Calu3 (cell line): ENCODE measurements around the gene SEMA3F. TPM values are rescaled to one million over a fixed set of nuclear protein-coding genes. Genes with fewer than 3 reads are reported as not detected.

ENCODE experiments used
- BruUV-seq: library from RNA; stranded (reverse); fragments of 400-500 nt; replicated peaks from 2 replicates; lab custom pipeline; 2021; lab: Mats Ljungman, UMichigan
- CTCF ChIA-PET: fragments of 300-600 bp; sonication (Branson Sonifier 250); formaldehyde crosslinking; loops from one replicate; lab custom pipeline; 2022; ENCODE audit warnings: antibody characterized with exemption; lab: Charles Lee
- DNase-seq: peaks from one replicate; pipeline ENCODE4 v3.0.0; 2022
- H3K27ac Mint-ChIP-seq: one replicate; pipeline ENCODE4 v1.8.0; 2022; ENCODE audit warnings: mixed read lengths; ENCODE audit not compliant: unreplicated experiment
- H3K27me3 Mint-ChIP-seq: one replicate; pipeline ENCODE4 v1.8.0; 2022; ENCODE audit warnings: mixed read lengths; ENCODE audit not compliant: unreplicated experiment
- H3K36me3 Mint-ChIP-seq: one replicate; pipeline ENCODE4 v1.8.0; 2022; ENCODE audit warnings: mild to moderate bottlenecking, moderate library complexity, mixed read lengths; ENCODE audit not compliant: insufficient read depth, unreplicated experiment
- H3K4me1 Mint-ChIP-seq: one replicate; pipeline ENCODE4 v1.8.0; 2022; ENCODE audit warnings: mild to moderate bottlenecking, low read depth, mixed read lengths; ENCODE audit not compliant: unreplicated experiment
- H3K4me3 Mint-ChIP-seq: one replicate; pipeline ENCODE4 v1.8.0; 2022; ENCODE audit warnings: mild to moderate bottlenecking, low read depth, moderate library complexity, mixed read lengths; ENCODE audit not compliant: unreplicated experiment
- H3K9me3 Mint-ChIP-seq: one replicate; pipeline ENCODE4 v1.8.0; 2022; ENCODE audit warnings: low read depth, mixed read lengths; ENCODE audit not compliant: unreplicated experiment
- intact Hi-C: fragments of 100-400 bp; cut with micrococcal nuclease; formaldehyde crosslinking; loops from one replicate; pipeline ENCODE4 v1.10.0; 2022; ENCODE audit not compliant: unreplicated experiment
- total RNA-seq: library from RNA; stranded (reverse); gene quantifications from 2 replicates; pipeline ENCODE4 v1.2.3, GENCODE V29; 2022
- TF ChIP-seq, protein P1 (sequence below): fragments of 200-600 bp; IDR thresholded peaks from one replicate; pipeline ENCODE4 v1.8.0; 2022; ENCODE audit warnings: antibody characterized with exemption; ENCODE audit not compliant: unreplicated experiment

The SEMA3F gene
- total RNA-seq, 1 experiment from 2014 or later = 1.7 TPM

- CTCF ChIA-PET = interaction anchor here (2.4 kb wide), 1 partner anchor 31 kb away, joined by 12 read pairs; no protein-coding TSS in a partner anchor
- intact Hi-C loops = no loop called here
- no peak for DNase-seq
- Mint-ChIP-seq H3K4me1 (no peaks in the 10 kb centered on the region), H3K4me3 (no peak overlapping the region), H3K36me3 (no peaks in the 10 kb centered on the region), H3K27me3 (peaks cover 18% of the 10 kb centered on the region), H3K27ac (no peak overlapping the region), H3K9me3 (no peaks in the 10 kb centered on the region)
- TF ChIP-seq, protein P1, sequence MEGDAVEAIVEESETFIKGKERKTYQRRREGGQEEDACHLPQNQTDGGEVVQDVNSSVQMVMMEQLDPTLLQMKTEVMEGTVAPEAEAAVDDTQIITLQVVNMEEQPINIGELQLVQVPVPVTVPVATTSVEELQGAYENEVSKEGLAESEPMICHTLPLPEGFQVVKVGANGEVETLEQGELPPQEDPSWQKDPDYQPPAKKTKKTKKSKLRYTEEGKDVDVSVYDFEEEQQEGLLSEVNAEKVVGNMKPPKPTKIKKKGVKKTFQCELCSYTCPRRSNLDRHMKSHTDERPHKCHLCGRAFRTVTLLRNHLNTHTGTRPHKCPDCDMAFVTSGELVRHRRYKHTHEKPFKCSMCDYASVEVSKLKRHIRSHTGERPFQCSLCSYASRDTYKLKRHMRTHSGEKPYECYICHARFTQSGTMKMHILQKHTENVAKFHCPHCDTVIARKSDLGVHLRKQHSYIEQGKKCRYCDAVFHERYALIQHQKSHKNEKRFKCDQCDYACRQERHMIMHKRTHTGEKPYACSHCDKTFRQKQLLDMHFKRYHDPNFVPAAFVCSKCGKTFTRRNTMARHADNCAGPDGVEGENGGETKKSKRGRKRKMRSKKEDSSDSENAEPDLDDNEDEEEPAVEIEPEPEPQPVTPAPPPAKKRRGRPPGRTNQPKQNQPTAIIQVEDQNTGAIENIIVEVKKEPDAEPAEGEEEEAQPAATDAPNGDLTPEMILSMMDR = no peak
- BruUV-seq = no TSS peak
Observed at GRCh38 chr3:50195501-50196252, 40.6 kb downstream of the SEMA3F start.

DNA sequence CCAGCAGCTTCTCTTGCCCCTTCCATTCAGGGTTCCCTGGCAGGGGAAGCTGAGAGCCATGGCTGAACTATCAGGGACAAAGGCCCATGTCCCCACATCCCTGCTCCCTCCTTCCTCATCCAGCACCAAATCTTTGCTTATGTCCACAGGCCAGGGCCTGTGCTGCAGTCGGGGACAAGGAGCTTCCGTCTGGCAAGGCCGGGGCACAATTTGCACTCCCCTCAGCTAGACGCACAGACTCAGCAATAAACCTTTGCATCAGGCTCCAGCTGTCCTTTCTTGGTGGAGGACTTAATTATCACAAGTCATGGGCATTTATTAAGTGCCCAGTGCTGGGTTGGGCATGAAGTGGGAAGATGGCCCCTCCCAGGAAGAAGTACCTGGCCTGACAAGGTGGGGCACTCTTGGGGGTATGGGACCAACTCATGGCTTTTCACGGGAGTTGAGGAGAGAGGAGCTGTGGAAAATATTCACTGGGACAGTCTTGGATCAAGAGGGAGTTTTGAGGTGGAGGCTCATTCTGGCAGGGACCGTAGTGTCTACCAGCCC is 41.2 kb downstream of the SEMA3F start:
- no TSS peak for BruUV-seq
- TF ChIP-seq, protein P1 = no peak

DNA sequence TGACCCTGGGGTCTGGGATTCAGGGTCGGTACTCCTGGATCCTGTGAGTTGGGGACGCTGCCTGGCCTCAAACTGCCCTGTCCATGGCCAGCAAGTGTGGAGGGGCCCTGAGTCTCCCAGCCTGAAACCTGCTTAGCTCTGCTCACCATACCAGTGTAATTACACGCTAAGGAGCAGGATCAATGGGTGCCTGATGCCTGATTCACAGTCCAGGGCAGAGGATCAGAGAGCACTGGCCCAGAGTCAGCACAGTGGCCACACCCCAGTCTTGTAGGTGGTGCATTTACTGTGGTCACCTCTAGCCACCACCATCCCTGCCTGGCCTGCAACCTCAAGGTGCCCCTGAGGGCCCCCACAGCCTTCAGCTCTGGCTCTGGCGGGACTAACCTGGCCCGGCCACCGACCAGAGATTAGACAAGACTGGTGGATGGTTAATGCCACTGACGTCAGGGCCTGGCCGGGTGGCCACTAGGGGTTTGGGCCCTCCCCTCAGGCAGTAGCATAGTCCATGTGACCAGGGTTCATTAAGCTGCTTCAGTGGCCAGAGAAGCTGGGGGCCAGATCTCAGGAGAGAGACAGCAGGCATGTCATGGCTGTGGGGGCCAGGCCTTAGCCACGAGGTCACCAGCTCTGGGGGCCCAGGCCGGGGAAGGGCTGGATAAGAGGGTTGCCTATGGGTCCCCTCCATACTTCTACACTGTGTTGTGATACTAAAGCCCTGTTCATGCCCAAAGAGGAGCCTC is 46.6 kb downstream of the SEMA3F start:
- H3K36me3 Mint-ChIP-seq = no peaks in the 10 kb centered on the region
- no peaks in the 10 kb centered on the region for H3K4me1 Mint-ChIP-seq
- no peak overlapping the region for H3K4me3 Mint-ChIP-seq
- H3K9me3 Mint-ChIP-seq = no peaks in the 10 kb centered on the region
- BruUV-seq = no TSS peak
- intact Hi-C loops = no loop called here
- TF ChIP-seq, protein P1 = no peak
- no peak overlapping the region for H3K27ac Mint-ChIP-seq
- CTCF ChIA-PET = no interaction called here
- peaks cover 58% of the 10 kb centered on the region for H3K27me3 Mint-ChIP-seq
- no peak for DNase-seq

More for the DNA sequence above, 41.2 kb downstream of the SEMA3F start:
- CTCF ChIA-PET = interaction anchor here (2.4 kb wide), 1 partner anchor 30 kb away, joined by 12 read pairs; no protein-coding TSS in a partner anchor
- intact Hi-C loops = no loop called here
- Mint-ChIP-seq H3K9me3 (no peaks in the 10 kb centered on the region), H3K4me3 (no peak overlapping the region), H3K27ac (no peak overlapping the region), H3K4me1 (no peaks in the 10 kb centered on the region), H3K27me3 (peaks cover 24% of the 10 kb centered on the region), H3K36me3 (no peaks in the 10 kb centered on the region)
- no peak for DNase-seq

DNA sequence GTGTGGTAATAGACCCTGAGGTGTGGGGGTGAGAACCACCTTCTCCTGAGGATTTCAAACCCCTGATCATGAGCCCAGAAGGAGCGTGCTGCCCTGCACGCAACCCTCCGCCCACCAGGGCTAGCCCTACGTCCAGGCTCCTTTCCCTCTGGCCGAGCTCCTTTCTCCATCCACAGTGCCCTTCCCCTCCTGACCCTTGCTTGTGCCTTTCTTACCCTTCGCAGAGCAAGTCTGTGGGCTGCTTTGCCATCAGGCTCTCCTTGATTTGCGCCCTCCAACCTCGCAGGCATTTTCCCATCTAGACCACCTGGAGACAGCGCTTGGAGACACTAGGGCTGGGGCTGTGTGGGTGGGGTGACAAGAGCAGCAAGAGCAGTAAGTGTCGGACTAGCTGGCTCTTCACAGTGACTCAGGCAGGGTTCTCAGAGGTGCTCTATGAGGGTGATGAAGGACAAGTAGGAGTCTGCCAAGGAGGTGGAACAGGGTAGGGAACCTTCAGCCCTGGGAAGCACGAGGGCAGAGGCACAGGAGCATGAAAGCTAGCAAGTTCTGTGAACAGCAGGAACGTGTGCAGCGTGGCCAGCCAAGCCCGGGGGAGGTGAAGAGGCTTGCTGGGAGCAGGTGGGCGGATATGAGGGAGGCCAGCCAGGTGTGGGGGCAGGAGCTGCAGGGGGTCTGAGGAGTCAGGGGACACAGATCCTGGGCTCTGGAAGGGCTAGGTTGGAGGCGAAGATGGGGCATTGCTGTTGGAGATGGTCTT is 47.4 kb downstream of the SEMA3F start:
- no TSS peak for BruUV-seq
- no peak for DNase-seq
- no peak overlapping the region for H3K4me3 Mint-ChIP-seq

More for the DNA sequence above, 47.4 kb downstream of the SEMA3F start:
- Mint-ChIP-seq H3K9me3 (no peaks in the 10 kb centered on the region), H3K27me3 (peaks cover 55% of the 10 kb centered on the region), H3K4me1 (no peaks in the 10 kb centered on the region), H3K36me3 (no peaks in the 10 kb centered on the region), H3K27ac (no peak overlapping the region)
- intact Hi-C loops = no loop called here
- CTCF ChIA-PET = interaction anchor here (1.1 to 1.2 kb wide), 2 partner anchors 13 to 23 kb away, joined by 3 to 4 read pairs; no protein-coding TSS in a partner anchor
- TF ChIP-seq, protein P1 = no peak
